Esophagus squamous epithelium (tissue), 4 donors: ENCODE results near the gene LMAN2L.

Experiments
- POLR2A ChIP-seq, 4 donors: fragments of 450-650 bp; IDR thresholded peaks; one replicate each; pipeline ENCODE4 v1.6.1; 2017; ENCODE audit warnings: antibody characterized with exemption in 4 of 4, mild to moderate bottlenecking in 4 of 4, moderate library complexity in 3 of 4
- TF ChIP-seq, protein P1 (sequence below), 6 experiments: fragments of 450-650 bp in 4 of 6; fragments of 200-600 bp in 2 of 6; sonication (generic) in 2 of 6; IDR thresholded peaks; one replicate each; pipeline ENCODE4 v1.5.1; 2016 to 2019; ENCODE audit warnings: antibody characterized with exemption in 6 of 6, mild to moderate bottlenecking in 4 of 6, moderate library complexity in 4 of 6

DNA sequence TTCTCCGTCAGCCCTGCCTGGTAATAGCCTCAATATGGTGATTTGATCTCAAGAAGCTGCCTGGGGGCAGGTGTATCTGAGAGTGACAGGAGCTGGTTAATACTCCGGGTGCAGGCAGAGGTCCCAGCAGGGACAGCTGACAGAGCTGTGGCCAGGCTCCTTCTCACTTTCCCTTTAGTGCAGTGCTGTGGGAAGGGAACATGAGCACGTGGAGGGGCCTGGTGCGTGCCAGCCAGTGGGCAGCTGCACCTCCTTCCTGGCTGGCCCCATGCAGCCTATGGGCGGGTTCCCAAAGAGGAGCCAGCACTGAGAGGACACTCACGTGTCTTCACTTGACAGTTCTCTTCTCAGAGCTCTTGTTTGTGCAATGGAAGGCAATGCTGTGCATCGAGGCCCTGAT, 29.9 kb upstream of the LMAN2L start:
- no peak for TF ChIP-seq POLR2A (IDR thresholded peaks at IDR 0.05)
- TF ChIP-seq, protein P1, sequence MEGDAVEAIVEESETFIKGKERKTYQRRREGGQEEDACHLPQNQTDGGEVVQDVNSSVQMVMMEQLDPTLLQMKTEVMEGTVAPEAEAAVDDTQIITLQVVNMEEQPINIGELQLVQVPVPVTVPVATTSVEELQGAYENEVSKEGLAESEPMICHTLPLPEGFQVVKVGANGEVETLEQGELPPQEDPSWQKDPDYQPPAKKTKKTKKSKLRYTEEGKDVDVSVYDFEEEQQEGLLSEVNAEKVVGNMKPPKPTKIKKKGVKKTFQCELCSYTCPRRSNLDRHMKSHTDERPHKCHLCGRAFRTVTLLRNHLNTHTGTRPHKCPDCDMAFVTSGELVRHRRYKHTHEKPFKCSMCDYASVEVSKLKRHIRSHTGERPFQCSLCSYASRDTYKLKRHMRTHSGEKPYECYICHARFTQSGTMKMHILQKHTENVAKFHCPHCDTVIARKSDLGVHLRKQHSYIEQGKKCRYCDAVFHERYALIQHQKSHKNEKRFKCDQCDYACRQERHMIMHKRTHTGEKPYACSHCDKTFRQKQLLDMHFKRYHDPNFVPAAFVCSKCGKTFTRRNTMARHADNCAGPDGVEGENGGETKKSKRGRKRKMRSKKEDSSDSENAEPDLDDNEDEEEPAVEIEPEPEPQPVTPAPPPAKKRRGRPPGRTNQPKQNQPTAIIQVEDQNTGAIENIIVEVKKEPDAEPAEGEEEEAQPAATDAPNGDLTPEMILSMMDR (IDR thresholded peaks at IDR 0.05), result no peak
